Ectodermal cell (in vitro differentiated cells): ENCODE data around the gene HIPK2.

Experiments used
- H3K27ac ChIP-seq: 2 replicates; pipeline ENCODE4 v1.7.0; 2013; ENCODE audit warnings: mild to moderate bottlenecking, low read depth, low read length; ENCODE audit not compliant: insufficient read depth, poor library complexity, severe bottlenecking
- H3K27me3 ChIP-seq: 2 replicates; pipeline ENCODE4 v1.7.0; 2013; ENCODE audit warnings: mild to moderate bottlenecking, low read length; ENCODE audit not compliant: insufficient read depth, control insufficient read depth, poor library complexity, severe bottlenecking
- H3K36me3 ChIP-seq: one replicate; pipeline ENCODE4 v1.7.0; 2013; ENCODE audit warnings: low read length; ENCODE audit not compliant: control insufficient read depth, insufficient read depth
- H3K4me1 ChIP-seq: one replicate; pipeline ENCODE4 v1.7.0; 2013; ENCODE audit warnings: low read length; ENCODE audit not compliant: control insufficient read depth, insufficient read depth
- H3K4me3 ChIP-seq: 2 replicates; pipeline ENCODE4 v1.7.0; 2013; ENCODE audit warnings: low read depth, low read length, control low read depth; ENCODE audit not compliant: insufficient read depth
- H3K9me3 ChIP-seq: 2 replicates; pipeline ENCODE4 v1.7.0; 2013; ENCODE audit warnings: mild to moderate bottlenecking, low read length, moderate library complexity; ENCODE audit not compliant: control insufficient read depth
- WGBS, 2 experiments: methylation state at CpG; one replicate each; pipeline ENCODE4 v1.1.7; 2013; ENCODE audit warnings: missing lambda C conversion rate in 2 of 2; 5-methylcytosine and 5-hydroxymethylcytosine counted together

HIPK2 gene

GRCh38 chr7:139645572-139646523 lies 131.9 kb downstream of the HIPK2 start:
- H3K27ac ChIP-seq, result no peak overlapping the region
- no peak overlapping the region for H3K4me3 ChIP-seq
- H3K36me3 ChIP-seq, result no peaks in the 10 kb centered on the region
- peaks cover 14% of the 10 kb centered on the region for H3K4me1 ChIP-seq
- H3K27me3 ChIP-seq, result no peaks in the 10 kb centered on the region
- WGBS, 2 experiments, result 63% methylated on average over 19 of the region's 19 CpGs
- H3K9me3 ChIP-seq, result no peaks in the 10 kb centered on the region

GRCh38 chr7:139643951-139644585 lies 133.7 kb downstream of the HIPK2 start:
- Histone ChIP-seq H3K27ac (no peak overlapping the region), H3K4me1 (peaks cover 14% of the 10 kb centered on the region), H3K27me3 (no peaks in the 10 kb centered on the region), H3K36me3 (no peaks in the 10 kb centered on the region), H3K4me3 (no peak overlapping the region), H3K9me3 (no peaks in the 10 kb centered on the region)
- WGBS, 2 experiments, result 88 to 91% methylated on average over 6 of the region's 6 CpGs

DNA sequence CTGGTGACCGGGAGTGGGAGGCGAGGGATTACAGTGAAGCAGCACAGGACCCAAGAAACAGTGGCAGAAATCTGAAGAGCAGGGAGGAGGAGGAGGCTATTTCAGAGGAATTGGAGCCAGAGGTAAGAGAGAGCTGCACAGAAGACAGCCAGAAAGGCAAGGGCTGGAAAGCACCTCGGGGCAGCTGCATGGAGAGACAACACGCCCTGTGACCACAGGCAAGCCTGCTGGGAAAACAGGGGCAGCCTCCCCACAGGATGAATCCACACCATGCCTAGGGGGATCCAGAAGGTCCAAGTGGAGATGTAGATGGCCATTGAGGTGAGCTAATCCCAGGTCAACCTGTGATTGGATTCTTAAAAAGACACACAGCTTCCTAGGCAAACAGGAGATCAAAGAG lies 135.5 kb downstream of the HIPK2 start:
- Histone ChIP-seq H3K36me3 (no peaks in the 10 kb centered on the region), H3K9me3 (no peaks in the 10 kb centered on the region), H3K4me1 (no peaks in the 10 kb centered on the region), H3K27ac (no peak overlapping the region), H3K4me3 (no peak overlapping the region), H3K27me3 (no peaks in the 10 kb centered on the region)
- WGBS, 2 experiments, result 90 to 91% methylated on average over 4 of the region's 4 CpGs

GRCh38 chr7:139641337-139641992 lies 136.3 kb downstream of the HIPK2 start:
- Histone ChIP-seq H3K4me3 (no peak overlapping the region), H3K4me1 (no peaks in the 10 kb centered on the region), H3K36me3 (no peaks in the 10 kb centered on the region), H3K9me3 (no peaks in the 10 kb centered on the region), H3K27me3 (no peaks in the 10 kb centered on the region), H3K27ac (no peak overlapping the region)
- WGBS, 2 experiments, result 95 to 96% methylated on average over 13 of the region's 14 CpGs

DNA sequence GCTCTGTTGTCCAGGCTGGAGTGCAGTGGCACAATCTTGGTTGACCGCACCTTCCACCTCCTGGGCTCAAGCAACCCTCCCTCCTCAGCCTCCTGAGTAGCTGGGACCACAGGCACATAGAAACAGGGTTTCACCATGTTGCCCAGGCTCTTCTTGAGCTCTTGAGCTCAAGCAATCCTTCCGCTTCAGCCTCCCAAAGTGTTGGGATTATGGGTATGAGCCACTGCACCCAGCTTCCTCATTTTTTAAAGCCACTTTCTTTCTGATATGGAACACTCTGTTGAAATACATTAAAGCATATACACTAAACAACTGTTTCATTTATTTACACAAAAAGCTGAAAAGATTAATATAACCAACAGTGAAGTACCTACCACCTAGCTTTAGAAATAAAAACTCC lies 137.1 kb downstream of the HIPK2 start:
- whole genome bisulfite sequencing, 2 experiments, result 92 to 93% methylated on average over 2 of the region's 2 CpGs
- H3K4me3 ChIP-seq, result no peak overlapping the region

GRCh38 chr7:139639563-139639962 lies 138.2 kb downstream of the HIPK2 start:
- no peaks in the 10 kb centered on the region for H3K9me3 ChIP-seq
- 95 to 97% methylated on average over 6 of the region's 6 CpGs for WGBS, 2 experiments
- H3K27ac ChIP-seq, result no peak overlapping the region

More for the DNA sequence above, 137.1 kb downstream of the HIPK2 start:
- Histone ChIP-seq H3K27ac (no peak overlapping the region), H3K27me3 (no peaks in the 10 kb centered on the region), H3K4me1 (no peaks in the 10 kb centered on the region), H3K9me3 (no peaks in the 10 kb centered on the region), H3K36me3 (no peaks in the 10 kb centered on the region)

DNA sequence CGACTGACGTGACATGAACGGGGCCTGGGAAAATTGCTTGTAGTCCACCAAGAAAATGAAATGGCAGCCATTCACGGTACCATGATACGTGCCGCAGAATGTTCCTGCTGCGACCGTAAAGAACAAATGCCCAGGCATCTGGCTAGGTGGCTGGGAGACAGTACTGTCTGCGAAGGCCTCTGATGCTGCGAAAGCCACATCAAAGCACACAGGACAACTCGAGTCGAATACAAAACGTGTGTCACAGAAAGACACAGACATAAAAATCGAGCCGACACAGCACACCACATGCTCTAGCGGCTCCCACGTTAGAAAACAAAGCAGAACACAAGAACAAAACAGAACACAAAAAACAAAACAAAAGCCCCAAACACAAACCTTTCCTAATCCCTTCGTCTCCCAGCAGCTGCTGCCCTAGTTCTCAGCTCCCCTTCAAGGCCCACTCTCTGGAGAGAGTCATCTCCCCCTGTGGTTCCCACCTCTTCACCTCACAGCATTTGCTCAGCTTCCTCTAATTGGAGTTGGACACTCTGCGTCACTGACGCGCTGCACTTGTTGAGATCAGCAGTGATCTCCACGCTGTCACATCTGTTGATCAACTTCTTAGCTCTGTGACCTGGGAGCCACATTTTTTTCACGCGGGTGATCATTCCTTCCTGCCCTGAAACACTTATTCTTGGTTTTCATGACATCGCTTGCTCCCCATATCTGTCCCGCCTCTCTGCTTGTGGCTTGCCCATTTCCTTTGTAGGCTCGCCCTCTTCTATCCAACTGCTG lies 142.1 kb downstream of the HIPK2 start:
- no peak overlapping the region for H3K4me3 ChIP-seq
- no peaks in the 10 kb centered on the region for H3K9me3 ChIP-seq
- 85 to 88% methylated on average over 27 of the region's 27 CpGs for WGBS, 2 experiments
- H3K4me1 ChIP-seq, result no peaks in the 10 kb centered on the region
- peak overlapping the region; percentile 16 for H3K27ac ChIP-seq
- no peaks in the 10 kb centered on the region for H3K36me3 ChIP-seq
- H3K27me3 ChIP-seq, result no peaks in the 10 kb centered on the region

More at GRCh38 chr7:139639563-139639962, 138.2 kb downstream of the HIPK2 start:
- Histone ChIP-seq H3K36me3 (no peaks in the 10 kb centered on the region), H3K4me3 (no peak overlapping the region), H3K27me3 (no peaks in the 10 kb centered on the region), H3K4me1 (no peaks in the 10 kb centered on the region)

DNA sequence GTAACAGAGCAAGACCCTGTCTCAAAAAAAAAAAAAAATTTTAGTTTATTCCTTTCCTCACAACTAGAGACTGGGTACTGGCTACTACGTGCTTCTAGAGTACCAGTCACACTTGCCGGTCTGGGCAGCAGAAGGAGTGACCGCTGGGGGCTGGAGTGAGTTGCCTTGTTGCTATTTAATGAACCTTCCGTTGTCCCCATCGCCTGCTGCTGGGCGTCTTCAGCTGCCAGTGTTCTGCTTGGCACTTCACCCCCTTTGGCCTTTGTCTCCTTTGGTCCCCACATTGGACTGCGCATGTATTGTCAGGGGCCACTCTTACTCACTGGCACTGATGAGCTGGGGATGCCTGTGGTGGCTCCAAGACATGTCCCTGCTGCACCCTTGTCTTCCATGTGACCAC lies 143.7 kb downstream of the HIPK2 start:
- Histone ChIP-seq H3K4me1 (no peaks in the 10 kb centered on the region), H3K27me3 (no peaks in the 10 kb centered on the region), H3K4me3 (no peak overlapping the region), H3K9me3 (no peaks in the 10 kb centered on the region), H3K27ac (no peak overlapping the region), H3K36me3 (peaks cover 5% of the 10 kb centered on the region)
- WGBS, 2 experiments, result 93 to 96% methylated on average over 7 of the region's 7 CpGs

- Histone ChIP-seq H3K4me3 (no peak overlapping the region), H3K27me3 (no peaks in the 10 kb centered on the region), H3K27ac (no peak overlapping the region), H3K4me1 (no peaks in the 10 kb centered on the region), H3K36me3 (peaks cover 12% of the 10 kb centered on the region), H3K9me3 (no peaks in the 10 kb centered on the region)
- WGBS, 2 experiments, result 96 to 97% methylated on average over 3 to 5 of the region's 5 CpGs
These were observed 146.2 kb downstream of the HIPK2 start for GRCh38 chr7:139631520-139632031.
